ENCODE data around the gene CACNA2D3.

The CACNA2D3 gene

GRCh38 chr3:54681706-54682105 lies 559.4 kb downstream of the CACNA2D3 start:
- Histone ChIP-seq H3K9ac (ENCODE audit: low read length) (no peak overlapping the region), H3K36me3 (ENCODE audit: control insufficient read depth, low read depth, low read length) (no peaks in the 10 kb centered on the region)

GRCh38 chr3:54685213-54685612 lies 562.9 kb downstream of the CACNA2D3 start:
- Histone ChIP-seq H3K27me3 (ENCODE audit: control insufficient read depth, insufficient read depth, low read length) (no peaks in the 10 kb centered on the region), H3K9ac (ENCODE audit: low read length) (no peak overlapping the region), H3K9me3 (ENCODE audit: control insufficient read depth, low read depth, low read length) (no peaks in the 10 kb centered on the region), H3K4me3 (ENCODE audit: low read length) (no peak overlapping the region), H3K27ac (ENCODE audit: low read length) (no peak overlapping the region), H3K4me1 (ENCODE audit: control insufficient read depth, low read depth, low read length) (peaks cover 8% of the 10 kb centered on the region), H3K36me3 (ENCODE audit: control insufficient read depth, low read depth, low read length) (no peaks in the 10 kb centered on the region)

More at GRCh38 chr3:54681706-54682105, 559.4 kb downstream of the CACNA2D3 start:
- H3K4me3 ChIP-seq (ENCODE audit: low read length): no peak overlapping the region
- H3K27ac ChIP-seq (ENCODE audit: low read length): no peak overlapping the region
- no peaks in the 10 kb centered on the region for H3K4me1 ChIP-seq (ENCODE audit: control insufficient read depth, low read depth, low read length)
- H3K27me3 ChIP-seq (ENCODE audit: control insufficient read depth, insufficient read depth, low read length): no peaks in the 10 kb centered on the region
- no peaks in the 10 kb centered on the region for H3K9me3 ChIP-seq (ENCODE audit: control insufficient read depth, low read depth, low read length)

DNA sequence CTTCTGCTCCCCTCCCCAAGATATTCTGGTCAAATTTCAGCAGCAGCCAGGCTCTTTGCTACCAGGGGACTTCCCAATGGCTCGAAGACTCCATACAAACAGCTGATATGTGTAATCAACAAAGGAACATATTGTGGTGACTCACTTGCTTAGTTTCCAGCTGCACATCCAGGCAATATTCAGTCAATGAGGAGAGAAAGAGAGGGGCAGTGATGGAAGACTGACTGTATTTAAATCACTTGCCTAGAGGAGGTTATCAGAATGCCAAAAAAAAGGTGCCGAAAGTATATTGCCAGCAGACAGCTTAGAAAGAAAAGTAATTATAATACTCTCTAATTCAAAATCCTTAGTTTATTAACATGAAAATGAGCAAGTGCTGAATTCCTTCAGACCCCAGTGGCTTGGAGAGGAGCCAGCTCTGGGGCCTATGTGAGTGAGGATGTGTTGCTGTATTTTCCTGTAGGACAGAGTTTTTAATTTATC lies 569.0 kb downstream of the CACNA2D3 start:
- Histone ChIP-seq H3K9ac (ENCODE audit: low read length) (no peak overlapping the region), H3K4me1 (ENCODE audit: control insufficient read depth, low read depth, low read length) (peaks cover 17% of the 10 kb centered on the region), H3K27ac (ENCODE audit: low read length) (no peak overlapping the region), H3K4me3 (ENCODE audit: low read length) (no peak overlapping the region), H3K36me3 (ENCODE audit: control insufficient read depth, low read depth, low read length) (no peaks in the 10 kb centered on the region), H3K9me3 (ENCODE audit: control insufficient read depth, low read depth, low read length) (no peaks in the 10 kb centered on the region), H3K27me3 (ENCODE audit: control insufficient read depth, insufficient read depth, low read length) (no peaks in the 10 kb centered on the region)

DNA sequence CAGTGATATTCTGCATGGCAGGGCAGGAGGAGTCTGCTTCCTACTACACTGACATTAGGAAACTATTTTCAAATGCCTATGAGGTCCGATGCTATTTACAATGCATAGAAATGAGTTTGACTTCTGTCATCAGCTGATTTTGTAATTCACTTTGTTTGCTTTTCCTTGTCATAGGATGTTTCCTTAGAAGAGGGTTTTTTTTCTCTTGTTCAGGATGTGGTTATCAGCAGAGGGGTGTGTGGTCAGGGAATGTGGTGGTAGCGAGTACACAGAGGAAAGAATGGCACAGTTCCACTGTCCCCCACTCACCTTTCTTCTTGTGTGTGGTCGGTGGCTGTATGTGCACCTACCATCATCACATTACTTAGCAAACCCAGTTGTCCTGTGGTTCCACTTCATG lies 574.0 kb downstream of the CACNA2D3 start:
- Histone ChIP-seq H3K36me3 (ENCODE audit: control insufficient read depth, low read depth, low read length) (no peaks in the 10 kb centered on the region), H3K4me3 (ENCODE audit: low read length) (no peak overlapping the region), H3K27me3 (ENCODE audit: control insufficient read depth, insufficient read depth, low read length) (no peaks in the 10 kb centered on the region), H3K9ac (ENCODE audit: low read length) (no peak overlapping the region), H3K4me1 (ENCODE audit: control insufficient read depth, low read depth, low read length) (peaks cover 21% of the 10 kb centered on the region), H3K27ac (ENCODE audit: low read length) (no peak overlapping the region), H3K9me3 (ENCODE audit: control insufficient read depth, low read depth, low read length) (no peaks in the 10 kb centered on the region)

- Histone ChIP-seq H3K4me3 (ENCODE audit: low read length) (no peak overlapping the region), H3K9me3 (ENCODE audit: control insufficient read depth, low read depth, low read length) (no peaks in the 10 kb centered on the region), H3K4me1 (ENCODE audit: control insufficient read depth, low read depth, low read length) (peaks cover 18% of the 10 kb centered on the region), H3K27me3 (ENCODE audit: control insufficient read depth, insufficient read depth, low read length) (no peaks in the 10 kb centered on the region), H3K9ac (ENCODE audit: low read length) (no peak overlapping the region), H3K36me3 (ENCODE audit: control insufficient read depth, low read depth, low read length) (no peaks in the 10 kb centered on the region), H3K27ac (ENCODE audit: low read length) (no peak overlapping the region)
Measured at GRCh38 chr3:54698054-54698453, 575.7 kb downstream of the CACNA2D3 start.

DNA sequence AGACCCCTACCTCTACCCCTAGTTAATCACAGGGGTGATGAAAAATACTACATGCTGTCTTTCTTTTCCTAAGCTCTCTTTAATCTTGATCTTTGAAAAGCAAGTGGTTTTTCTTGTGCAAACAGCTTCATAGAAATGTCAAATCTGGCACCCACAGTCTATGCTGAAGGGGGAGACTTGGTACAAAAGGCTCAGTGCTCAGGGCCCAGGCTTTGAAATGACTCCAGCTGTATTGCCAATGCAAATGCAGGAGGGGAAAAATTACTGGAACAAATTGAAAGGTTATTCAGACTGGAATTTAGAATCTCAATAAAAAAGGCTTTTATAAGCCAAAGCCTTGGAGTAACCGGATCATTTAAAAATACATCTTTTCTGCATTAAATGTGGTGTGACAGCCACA lies 581.6 kb downstream of the CACNA2D3 start:
- Histone ChIP-seq H3K4me1 (ENCODE audit: control insufficient read depth, low read depth, low read length) (peaks cover 34% of the 10 kb centered on the region), H3K36me3 (ENCODE audit: control insufficient read depth, low read depth, low read length) (no peaks in the 10 kb centered on the region), H3K9ac (ENCODE audit: low read length) (no peak overlapping the region), H3K9me3 (ENCODE audit: control insufficient read depth, low read depth, low read length) (no peaks in the 10 kb centered on the region), H3K27ac (ENCODE audit: low read length) (no peak overlapping the region), H3K27me3 (ENCODE audit: control insufficient read depth, insufficient read depth, low read length) (no peaks in the 10 kb centered on the region), H3K4me3 (ENCODE audit: low read length) (no peak overlapping the region)

DNA sequence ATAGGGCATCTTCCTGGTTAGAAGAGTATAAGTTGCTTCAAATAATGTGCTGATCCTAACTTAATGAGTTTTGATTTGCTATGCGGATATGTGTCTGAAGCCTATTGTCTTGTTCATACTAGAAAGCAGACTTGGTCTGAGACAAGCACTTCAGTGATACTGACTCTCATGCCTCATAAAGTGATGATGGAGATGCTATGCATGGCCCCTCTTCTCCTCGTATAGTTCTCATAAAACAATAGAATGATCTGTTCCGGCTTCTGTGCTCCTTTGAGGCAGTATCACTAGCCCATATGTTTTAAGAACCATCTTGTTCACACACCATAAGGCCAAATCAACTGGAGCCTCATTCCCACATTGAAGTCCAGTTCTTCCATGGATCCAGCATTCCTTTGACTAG lies 583.4 kb downstream of the CACNA2D3 start:
- Histone ChIP-seq H3K9me3 (ENCODE audit: control insufficient read depth, low read depth, low read length) (no peaks in the 10 kb centered on the region), H3K27me3 (ENCODE audit: control insufficient read depth, insufficient read depth, low read length) (no peaks in the 10 kb centered on the region)

GRCh38 chr3:54706738-54707137 lies 584.4 kb downstream of the CACNA2D3 start:
- Histone ChIP-seq H3K4me1 (ENCODE audit: control insufficient read depth, low read depth, low read length) (peaks cover 42% of the 10 kb centered on the region), H3K36me3 (ENCODE audit: control insufficient read depth, low read depth, low read length) (no peaks in the 10 kb centered on the region), H3K27ac (ENCODE audit: low read length) (no peak overlapping the region), H3K9ac (ENCODE audit: low read length) (no peak overlapping the region), H3K9me3 (ENCODE audit: control insufficient read depth, low read depth, low read length) (no peaks in the 10 kb centered on the region), H3K27me3 (ENCODE audit: control insufficient read depth, insufficient read depth, low read length) (no peaks in the 10 kb centered on the region), H3K4me3 (ENCODE audit: low read length) (no peak overlapping the region)

More for the DNA sequence above, 583.4 kb downstream of the CACNA2D3 start:
- H3K27ac ChIP-seq (ENCODE audit: low read length): no peak overlapping the region
- H3K36me3 ChIP-seq (ENCODE audit: control insufficient read depth, low read depth, low read length): no peaks in the 10 kb centered on the region
- no peak overlapping the region for H3K9ac ChIP-seq (ENCODE audit: low read length)
- no peak overlapping the region for H3K4me3 ChIP-seq (ENCODE audit: low read length)
- H3K4me1 ChIP-seq (ENCODE audit: control insufficient read depth, low read depth, low read length): peaks cover 42% of the 10 kb centered on the region

DNA sequence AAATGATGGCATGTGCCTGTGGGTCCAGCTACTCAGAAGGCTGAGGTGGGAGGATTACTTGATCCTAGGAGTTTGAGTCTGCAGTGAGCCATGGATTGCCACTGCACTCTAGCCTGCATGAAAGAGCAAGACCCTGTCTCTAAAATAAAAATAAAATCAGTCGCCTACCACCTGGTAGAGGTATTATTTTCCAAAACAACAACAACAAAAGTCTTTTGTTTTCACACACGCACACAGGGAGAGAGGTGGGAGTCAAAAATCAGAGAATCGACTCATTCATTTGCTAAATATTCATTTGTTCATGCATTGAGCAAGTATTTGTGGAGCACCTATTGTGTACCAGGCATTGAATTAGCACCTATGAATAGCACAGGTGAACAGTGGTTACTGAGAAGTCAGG lies 587.4 kb downstream of the CACNA2D3 start:
- no peaks in the 10 kb centered on the region for H3K27me3 ChIP-seq (ENCODE audit: control insufficient read depth, insufficient read depth, low read length)
- H3K27ac ChIP-seq (ENCODE audit: low read length): no peak overlapping the region
- no peaks in the 10 kb centered on the region for H3K9me3 ChIP-seq (ENCODE audit: control insufficient read depth, low read depth, low read length)
- H3K4me1 ChIP-seq (ENCODE audit: control insufficient read depth, low read depth, low read length): peaks cover 27% of the 10 kb centered on the region
- no peak overlapping the region for H3K4me3 ChIP-seq (ENCODE audit: low read length)
- H3K9ac ChIP-seq (ENCODE audit: low read length): no peak overlapping the region
- no peaks in the 10 kb centered on the region for H3K36me3 ChIP-seq (ENCODE audit: control insufficient read depth, low read depth, low read length)

GRCh38 chr3:54710954-54711353 lies 588.6 kb downstream of the CACNA2D3 start:
- Histone ChIP-seq H3K9me3 (ENCODE audit: control insufficient read depth, low read depth, low read length) (no peaks in the 10 kb centered on the region), H3K4me3 (ENCODE audit: low read length) (no peak overlapping the region), H3K27me3 (ENCODE audit: control insufficient read depth, insufficient read depth, low read length) (no peaks in the 10 kb centered on the region), H3K36me3 (ENCODE audit: control insufficient read depth, low read depth, low read length) (no peaks in the 10 kb centered on the region), H3K27ac (ENCODE audit: low read length) (no peak overlapping the region), H3K4me1 (ENCODE audit: control insufficient read depth, low read depth, low read length) (peaks cover 20% of the 10 kb centered on the region), H3K9ac (ENCODE audit: low read length) (no peak overlapping the region)

GRCh38 chr3:54712539-54712938 lies 590.2 kb downstream of the CACNA2D3 start:
- Histone ChIP-seq H3K9me3 (ENCODE audit: control insufficient read depth, low read depth, low read length) (no peaks in the 10 kb centered on the region), H3K4me1 (ENCODE audit: control insufficient read depth, low read depth, low read length) (peaks cover 20% of the 10 kb centered on the region), H3K9ac (ENCODE audit: low read length) (no peak overlapping the region), H3K27me3 (ENCODE audit: control insufficient read depth, insufficient read depth, low read length) (no peaks in the 10 kb centered on the region), H3K36me3 (ENCODE audit: control insufficient read depth, low read depth, low read length) (no peaks in the 10 kb centered on the region), H3K4me3 (ENCODE audit: low read length) (no peak overlapping the region), H3K27ac (ENCODE audit: low read length) (no peak overlapping the region)

DNA sequence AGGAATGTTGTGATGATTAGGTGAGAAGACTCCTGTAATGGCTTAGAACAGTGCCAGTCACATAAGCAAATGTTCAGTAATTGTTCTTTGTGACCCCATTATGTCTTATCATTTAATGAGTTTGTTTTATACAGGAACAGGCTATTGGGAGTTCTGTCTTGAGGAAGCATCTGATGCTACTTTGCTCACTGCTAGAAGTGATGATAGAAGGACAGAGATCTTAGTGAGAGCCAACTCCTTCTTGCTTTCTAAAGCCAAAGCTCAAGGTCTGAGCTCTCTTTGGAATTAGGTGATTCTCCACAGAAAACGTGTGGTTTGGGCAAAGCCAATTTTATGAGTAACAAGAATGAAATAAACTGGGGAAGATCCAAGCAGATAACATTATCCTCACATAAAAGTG lies 590.7 kb downstream of the CACNA2D3 start:
- no peak overlapping the region for H3K4me3 ChIP-seq (ENCODE audit: low read length)

More for the DNA sequence above, 590.7 kb downstream of the CACNA2D3 start:
- Histone ChIP-seq H3K27ac (ENCODE audit: low read length) (no peak overlapping the region), H3K9ac (ENCODE audit: low read length) (no peak overlapping the region), H3K9me3 (ENCODE audit: control insufficient read depth, low read depth, low read length) (no peaks in the 10 kb centered on the region), H3K36me3 (ENCODE audit: control insufficient read depth, low read depth, low read length) (no peaks in the 10 kb centered on the region), H3K27me3 (ENCODE audit: control insufficient read depth, insufficient read depth, low read length) (no peaks in the 10 kb centered on the region), H3K4me1 (ENCODE audit: control insufficient read depth, low read depth, low read length) (peaks cover 18% of the 10 kb centered on the region)
